ENCODE results near the gene C14orf93. TPM values are rescaled to one million over a fixed set of nuclear protein-coding genes. Genes with fewer than 3 reads are reported as not detected.

C14orf93 gene
- polyA plus RNA-seq, 3 donors: 2.5 to 17.6 (median 3.7) TPM

- H3K27ac Mint-ChIP-seq: no peak overlapping the region
- no peak overlapping the region for H3K4me3 Mint-ChIP-seq
Measured at GRCh38 chr14:23023795-23024152, 13.8 kb upstream of the C14orf93 start.

DNA sequence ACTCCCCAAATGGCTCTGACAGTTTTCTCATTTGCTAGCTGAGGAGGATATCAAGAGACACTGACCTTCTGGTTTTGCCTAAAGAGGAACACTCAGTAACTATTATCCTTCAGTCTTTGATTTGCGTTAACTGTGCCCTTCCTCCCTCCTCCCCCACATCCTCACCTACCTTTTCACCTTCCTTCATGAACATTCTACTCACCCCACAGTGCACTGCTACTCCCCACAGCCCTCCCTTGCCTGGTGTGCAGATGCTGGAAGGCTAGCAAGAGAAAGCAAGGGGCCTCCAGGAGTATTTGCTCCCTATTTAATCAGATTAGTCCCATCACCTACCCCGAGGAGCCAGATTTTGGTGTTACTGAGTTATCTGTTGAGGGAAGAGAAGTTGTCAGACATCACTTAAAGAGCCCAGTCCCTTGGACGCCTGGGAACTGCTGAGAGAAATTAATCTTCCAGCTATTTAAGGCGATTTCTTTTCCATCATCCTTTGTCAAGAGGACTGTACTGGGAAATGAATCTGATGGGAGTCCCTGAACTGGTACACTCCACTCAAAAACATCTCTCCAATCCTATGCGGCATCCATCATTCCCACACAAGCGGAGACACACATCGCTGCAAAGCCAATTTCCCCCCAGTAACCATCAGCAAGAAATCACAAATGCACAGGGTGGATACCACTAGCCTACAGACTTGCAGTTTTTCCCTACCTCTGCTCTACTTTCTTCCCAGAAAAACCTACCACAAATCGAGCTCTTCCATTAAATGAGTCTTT lies 13.3 kb upstream of the C14orf93 start:
- Histone ChIP-seq H3K36me3 (replicated peaks in 1 of 2; ENCODE audit: control insufficient read depth in 1 of 2, insufficient read depth in 2 of 2, low read length in 2 of 2) (peaks cover 12 to 24% of the 10 kb centered on the region in 2 donors), H4K20me1 (ENCODE audit: insufficient read depth, low read length) (no peaks in the 10 kb centered on the region), H3K4me3 (replicated peaks in 1 of 3; ENCODE audit: low read depth in 2 of 3, low read length in 3 of 3) (no peak overlapping the region), H3K9me3 (replicated peaks in 1 of 2; ENCODE audit: control insufficient read depth in 1 of 2, insufficient read depth in 1 of 2, low read length in 2 of 2) (no peaks in the 10 kb centered on the region), H3K4me2 (replicated peaks; ENCODE audit: extremely low read depth, low read length, poor library complexity, severe bottlenecking) (no peak overlapping the region), H3K27me3 (ENCODE audit: control insufficient read depth in 2 of 2, insufficient read depth in 2 of 2, low read length in 2 of 2) (no peaks in the 10 kb centered on the region), H3K4me1 (ENCODE audit: control insufficient read depth in 1 of 2, insufficient read depth in 2 of 2, low read length in 2 of 2) (peaks cover 2 to 7% of the 10 kb centered on the region in 2 donors), H3K79me2 (ENCODE audit: insufficient read depth, low read length) (no peaks in the 10 kb centered on the region), H3K9ac (ENCODE audit: insufficient read depth, low read length, poor library complexity, severe bottlenecking) (no peak overlapping the region), H3K27ac (ENCODE audit: low read depth in 1 of 2, low read length in 2 of 2) (no peak overlapping the region), H2AFZ (ENCODE audit: insufficient read depth, low read depth, low read length, poor library complexity, severe bottlenecking) (no peak overlapping the region)
- 100% methylated on average over 3 of the region's 8 CpGs for WGBS (ENCODE audit: insufficient coverage)
- H3K4me1 Mint-ChIP-seq: peaks cover 8% of the 10 kb centered on the region
- intact Hi-C loops (cut with micrococcal nuclease): no loop called here
- H3K9me3 Mint-ChIP-seq: no peaks in the 10 kb centered on the region
- peaks cover 32 to 50% of the 10 kb centered on the region in 2 donors for H3K36me3 Mint-ChIP-seq
- H3K27ac Mint-ChIP-seq: peak overlapping the region in 1 of 7 donors; percentile 61
- no peak overlapping the region for H3K4me3 Mint-ChIP-seq
- DNase-seq: no peak
- TF ChIP-seq CTCF (IDR thresholded peaks at IDR 0.05): no peak
- H3K27me3 Mint-ChIP-seq (ENCODE audit: low read depth in 3 of 3): no peaks in the 10 kb centered on the region

More at GRCh38 chr14:23023795-23024152, 13.8 kb upstream of the C14orf93 start:
- Histone ChIP-seq H3K9ac (ENCODE audit: insufficient read depth, low read length, poor library complexity, severe bottlenecking) (no peak overlapping the region), H3K27ac (ENCODE audit: low read depth in 1 of 2, low read length in 2 of 2) (no peak overlapping the region), H3K4me3 (replicated peaks in 1 of 3; ENCODE audit: low read depth in 2 of 3, low read length in 3 of 3) (no peak overlapping the region), H3K4me2 (replicated peaks; ENCODE audit: extremely low read depth, low read length, poor library complexity, severe bottlenecking) (no peak overlapping the region), H3K36me3 (replicated peaks in 1 of 2; ENCODE audit: control insufficient read depth in 1 of 2, insufficient read depth in 2 of 2, low read length in 2 of 2) (peaks cover 16 to 28% of the 10 kb centered on the region in 2 donors), H3K79me2 (ENCODE audit: insufficient read depth, low read length) (no peaks in the 10 kb centered on the region), H3K27me3 (ENCODE audit: control insufficient read depth in 2 of 2, insufficient read depth in 2 of 2, low read length in 2 of 2) (no peaks in the 10 kb centered on the region), H3K9me3 (replicated peaks in 1 of 2; ENCODE audit: control insufficient read depth in 1 of 2, insufficient read depth in 1 of 2, low read length in 2 of 2) (no peaks in the 10 kb centered on the region), H2AFZ (ENCODE audit: insufficient read depth, low read depth, low read length, poor library complexity, severe bottlenecking) (no peak overlapping the region), H3K4me1 (ENCODE audit: control insufficient read depth in 1 of 2, insufficient read depth in 2 of 2, low read length in 2 of 2) (peaks cover 3 to 7% of the 10 kb centered on the region in 2 donors), H4K20me1 (ENCODE audit: insufficient read depth, low read length) (no peaks in the 10 kb centered on the region)
- DNase-seq: no peak
- Mint-ChIP-seq H3K9me3 (no peaks in the 10 kb centered on the region), H3K27me3 (ENCODE audit: low read depth in 3 of 3) (no peaks in the 10 kb centered on the region), H3K36me3 (peaks cover 34 to 52% of the 10 kb centered on the region in 2 donors), H3K4me1 (peaks cover 10% of the 10 kb centered on the region)
- no CpG with 5 or more reads among the region's 2 CpGs for WGBS (ENCODE audit: insufficient coverage)
- TF ChIP-seq CTCF (IDR thresholded peaks at IDR 0.05): no peak
- intact Hi-C loops (cut with micrococcal nuclease): no loop called here
